Mesendoderm (in vitro differentiated cells): Measurements from ENCODE around the gene TIGD4. TPM values are rescaled to one million over a fixed set of nuclear protein-coding genes. Genes with fewer than 3 reads are reported as not detected.

Source experiments
- DNase-seq: peaks from one replicate; pipeline ENCODE4 v3.0.0; 2013
- H2AK5ac ChIP-seq: 2 replicates; pipeline ENCODE4 v1.6.1; 2013; ENCODE audit warnings: low read length, inconsistent platforms
- H2BK120ac ChIP-seq: 2 replicates; pipeline ENCODE4 v1.6.1; 2013; ENCODE audit warnings: low read depth, mild to moderate bottlenecking, low read length, moderate library complexity, mixed read lengths
- H2BK15ac ChIP-seq: replicated peaks from 2 replicates; pipeline ENCODE4 v1.6.1; 2013; ENCODE audit warnings: low read depth, mild to moderate bottlenecking, moderate library complexity
- H2BK5ac ChIP-seq: 2 replicates; pipeline ENCODE4 v1.6.1; 2013; ENCODE audit warnings: low read length, inconsistent platforms
- H3K18ac ChIP-seq: 2 replicates; pipeline ENCODE4 v1.6.1; 2013; ENCODE audit warnings: mild to moderate bottlenecking, low read length, mixed read lengths
- H3K23ac ChIP-seq: one replicate; pipeline ENCODE4 v1.6.1; 2013; ENCODE audit warnings: low read length
- H3K27ac ChIP-seq: 2 replicates; pipeline ENCODE4 v1.5.1; 2013; ENCODE audit warnings: low read depth, mild to moderate bottlenecking, inconsistent platforms, low read length, moderate library complexity
- H3K27me3 ChIP-seq: 2 replicates; pipeline ENCODE4 v1.6.1; 2013; ENCODE audit warnings: low read length, control low read depth, mild to moderate bottlenecking, inconsistent platforms; ENCODE audit not compliant: insufficient read depth, poor library complexity
- H3K36me3 ChIP-seq: 2 replicates; pipeline ENCODE4 v1.6.1; 2013; ENCODE audit warnings: low read length, inconsistent platforms; ENCODE audit not compliant: control insufficient read depth, insufficient read depth
- H3K4ac ChIP-seq: one replicate; pipeline ENCODE4 v1.6.1; 2013; ENCODE audit warnings: low read depth, mild to moderate bottlenecking, low read length, moderate library complexity
- H3K4me1 ChIP-seq: 2 replicates; pipeline ENCODE4 v1.6.1; 2013; ENCODE audit warnings: low read depth, low read length, inconsistent platforms; ENCODE audit not compliant: control insufficient read depth
- H3K4me2 ChIP-seq: 2 replicates; pipeline ENCODE4 v1.6.1; 2013; ENCODE audit warnings: low read length
- H3K4me3 ChIP-seq: 2 replicates; pipeline ENCODE4 v1.5.1; 2013; ENCODE audit warnings: mild to moderate bottlenecking, low read length
- H3K56ac ChIP-seq: one replicate; pipeline ENCODE4 v1.6.1; 2013; ENCODE audit warnings: low read length
- H3K79me1 ChIP-seq: 2 replicates; pipeline ENCODE4 v1.6.1; 2013; ENCODE audit warnings: low read length, inconsistent platforms
- H3K79me2 ChIP-seq: 2 replicates; pipeline ENCODE4 v1.6.1; 2013; ENCODE audit warnings: mild to moderate bottlenecking, low read length; ENCODE audit not compliant: control insufficient read depth, insufficient read depth
- H3K9ac ChIP-seq: 2 replicates; pipeline ENCODE4 v1.6.1; 2013; ENCODE audit warnings: low read length, inconsistent platforms
- H4K5ac ChIP-seq: one replicate; pipeline ENCODE4 v1.6.1; 2013; ENCODE audit warnings: low read length
- H4K8ac ChIP-seq: one replicate; pipeline ENCODE4 v1.6.1; 2013; ENCODE audit warnings: low read depth, mild to moderate bottlenecking, control low read depth, low read length, moderate library complexity
- WGBS: extraction: QIAGEN DNeasy Blood & Tissue Kit; methylation state at CpG from one replicate; pipeline ENCODE4 v1.1.7; 2013; ENCODE audit warnings: low lambda C conversion rate, missing lambda C conversion rate; ENCODE audit not compliant: insufficient coverage; ENCODE audit errors: extremely low coverage; 5-methylcytosine and 5-hydroxymethylcytosine counted together
- polyA plus RNA-seq, 2 experiments: library from polyadenylated mRNA; stranded (reverse); fragments of 200-250 nt; gene quantifications; one replicate each; pipeline ENCODE4 v1.2.3, GENCODE V29; 2013

Gene TIGD4
- 1.7 TPM for polyA plus RNA-seq (2013, experiment 1 of 2)
- 1.8 TPM for polyA plus RNA-seq (2013, experiment 2 of 2)

DNA sequence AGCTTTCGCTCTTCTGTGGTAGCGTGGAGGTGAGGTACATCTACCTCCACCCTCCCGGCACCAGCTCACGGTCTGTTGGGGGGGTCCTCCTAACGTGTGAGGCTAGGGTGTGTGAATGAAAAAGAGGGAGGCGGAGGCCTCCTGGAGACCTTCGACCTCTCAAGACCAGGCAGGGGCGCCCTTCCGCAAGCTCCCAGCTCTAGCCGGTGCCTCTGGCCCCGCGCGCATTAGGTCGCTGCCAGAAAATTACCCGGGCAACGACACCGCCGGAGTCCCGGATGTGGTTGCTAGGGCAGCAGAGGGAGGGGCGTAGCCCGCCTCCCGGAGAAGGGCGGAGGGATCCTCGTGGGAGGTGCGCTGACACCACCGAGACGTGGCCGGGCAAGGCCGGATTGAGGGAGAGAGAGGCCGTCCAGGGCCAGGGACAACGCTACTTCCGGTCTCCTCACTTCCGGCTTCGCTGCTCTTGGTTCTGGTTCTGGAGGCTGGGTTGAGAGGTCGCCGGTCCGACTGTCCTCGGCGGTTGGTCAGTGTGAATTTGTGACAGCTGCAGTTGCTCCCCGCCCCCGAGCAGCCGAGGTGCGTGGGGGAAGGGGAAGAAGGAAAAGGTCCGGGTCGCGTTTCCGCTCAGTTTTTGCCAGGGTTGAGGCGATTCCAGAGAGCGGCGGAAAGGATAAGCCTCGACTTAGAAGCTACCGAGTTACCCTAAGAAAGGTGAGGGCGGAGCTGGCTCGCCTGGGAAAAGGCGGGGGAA, at the start of gene TIGD4, which contains the start of gene ARFIP1:
Gene TIGD4, minus strand, starts transcription at position 218 of the 754 bp plus-strand sequence. CDS start 8,726 bp downstream, outside the sequence.
Gene ARFIP1, plus strand, starts transcription at position 442 of the 754 bp plus-strand sequence. CDS start 49,680 bp downstream, outside the sequence.
- H3K4me2 ChIP-seq: peak within 1 kb of the TSS; percentile 70
- no CpG with 5 or more reads among the region's 55 CpGs for WGBS

GRCh38 chr4:152828122-152828521, 48.6 kb upstream of the TIGD4 start:
- Histone ChIP-seq H3K23ac (no peak overlapping the region), H3K56ac (no peak overlapping the region), H2AK5ac (no peak overlapping the region), H3K4me1 (no peaks in the 10 kb centered on the region), H3K4me3 (no peak overlapping the region), H4K5ac (no peak overlapping the region), H3K79me2 (no peaks in the 10 kb centered on the region), H2BK120ac (no peak overlapping the region), H3K4ac (no peak overlapping the region), H3K79me1 (peaks cover 1% of the 10 kb centered on the region), H3K4me2 (no peak overlapping the region), H3K27ac (no peak overlapping the region), H3K9ac (no peak overlapping the region), H3K27me3 (no peaks in the 10 kb centered on the region), H3K18ac (no peak overlapping the region), H3K36me3 (no peaks in the 10 kb centered on the region), H2BK15ac (no peak overlapping the region), H4K8ac (no peak overlapping the region), H2BK5ac (no peak overlapping the region)
- no CpG with 5 or more reads among the region's 1 CpG for WGBS
- no peak for DNase-seq

More for the DNA sequence above, at the start of gene TIGD4, which contains the start of gene ARFIP1:
- Histone ChIP-seq H3K18ac (peak within 1 kb of the TSS; percentile 2), H3K36me3 (no peaks in the 10 kb centered on the region), H4K8ac (no peak within 1 kb of the TSS), H2BK5ac (peak within 1 kb of the TSS; percentile 55), H3K4me3 (peak within 1 kb of the TSS; percentile 96), H2BK15ac (no peak within 1 kb of the TSS), H3K79me1 (no peaks in the 10 kb centered on the region), H4K5ac (no peak within 1 kb of the TSS), H2AK5ac (no peak within 1 kb of the TSS), H3K9ac (peak within 1 kb of the TSS; percentile 94), H3K56ac (peak within 1 kb of the TSS; percentile 98), H3K4ac (peak within 1 kb of the TSS; percentile 78), H3K27ac (peak within 1 kb of the TSS; percentile 74), H3K79me2 (peaks cover 34% of the 10 kb centered on the region), H3K27me3 (no peaks in the 10 kb centered on the region), H3K23ac (no peak within 1 kb of the TSS), H2BK120ac (no peak within 1 kb of the TSS), H3K4me1 (peaks cover 8% of the 10 kb centered on the region)
- peak; percentile 99 for DNase-seq

DNA sequence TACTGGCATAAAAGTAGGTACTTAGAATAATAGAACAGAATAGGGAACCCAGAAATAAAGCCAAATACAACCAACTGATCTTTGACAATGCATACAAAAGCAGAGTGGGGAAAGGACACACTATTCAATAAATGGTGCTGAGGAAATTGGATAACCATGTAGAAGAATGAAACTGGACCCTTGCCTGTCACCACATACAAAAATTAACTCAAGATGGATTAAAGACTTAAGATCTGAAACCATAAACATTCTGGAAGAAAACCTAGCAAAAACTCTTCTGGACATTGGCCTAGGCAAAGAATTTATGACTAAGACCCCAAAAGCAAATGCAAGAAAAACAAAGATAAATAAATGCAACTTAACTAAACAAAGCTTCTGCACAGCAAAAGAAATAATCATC, 45.8 kb upstream of the TIGD4 start:
- no peaks in the 10 kb centered on the region for H3K36me3 ChIP-seq
- no peak overlapping the region for H3K4me2 ChIP-seq
- no peak overlapping the region for H3K18ac ChIP-seq
- no peak overlapping the region for H3K27ac ChIP-seq
- H3K27me3 ChIP-seq: no peaks in the 10 kb centered on the region
- H3K79me1 ChIP-seq: no peaks in the 10 kb centered on the region
- H4K8ac ChIP-seq: no peak overlapping the region
- H3K4me3 ChIP-seq: no peak overlapping the region
- H3K56ac ChIP-seq: no peak overlapping the region
- no peak overlapping the region for H2AK5ac ChIP-seq
- H4K5ac ChIP-seq: no peak overlapping the region
- H3K4ac ChIP-seq: no peak overlapping the region
- no peaks in the 10 kb centered on the region for H3K79me2 ChIP-seq
- H3K9ac ChIP-seq: no peak overlapping the region
- no peak overlapping the region for H3K23ac ChIP-seq
- H3K4me1 ChIP-seq: no peaks in the 10 kb centered on the region
- H2BK120ac ChIP-seq: no peak overlapping the region
- no peak for DNase-seq
- H2BK5ac ChIP-seq: no peak overlapping the region
- no peak overlapping the region for H2BK15ac ChIP-seq

DNA sequence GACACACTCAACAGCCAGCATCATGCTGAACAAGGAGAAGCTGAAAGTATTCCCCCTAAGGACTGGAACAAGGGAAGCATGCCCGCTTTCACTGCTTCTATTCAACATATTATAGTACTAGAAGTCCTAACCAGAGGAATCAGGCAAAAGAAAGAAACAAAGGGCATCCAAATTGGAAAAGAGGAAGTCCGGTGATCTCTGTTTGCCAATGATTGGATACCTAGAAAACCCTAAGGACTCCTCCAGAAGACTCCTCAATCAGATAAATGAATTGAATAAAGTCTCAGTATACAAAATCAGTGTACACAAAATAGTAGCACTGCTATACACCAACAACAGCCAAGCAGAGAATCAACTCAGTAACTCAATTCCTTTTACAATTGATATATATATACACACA, 45.0 kb upstream of the TIGD4 start:
- no peak overlapping the region for H4K5ac ChIP-seq
- H3K79me2 ChIP-seq: no peaks in the 10 kb centered on the region
- H3K79me1 ChIP-seq: no peaks in the 10 kb centered on the region
- no peak for DNase-seq
- no peak overlapping the region for H2AK5ac ChIP-seq
- H3K27me3 ChIP-seq: no peaks in the 10 kb centered on the region
- H3K56ac ChIP-seq: no peak overlapping the region
- H3K9ac ChIP-seq: no peak overlapping the region
- H2BK120ac ChIP-seq: no peak overlapping the region
- no CpG with 5 or more reads among the region's 2 CpGs for WGBS
- H3K4me1 ChIP-seq: no peaks in the 10 kb centered on the region
- H3K18ac ChIP-seq: no peak overlapping the region
- no peak overlapping the region for H4K8ac ChIP-seq
- H3K36me3 ChIP-seq: no peaks in the 10 kb centered on the region
- H3K4ac ChIP-seq: no peak overlapping the region
- no peak overlapping the region for H2BK15ac ChIP-seq
- no peak overlapping the region for H3K27ac ChIP-seq
- no peak overlapping the region for H3K23ac ChIP-seq
- H3K4me3 ChIP-seq: no peak overlapping the region
- no peak overlapping the region for H3K4me2 ChIP-seq
- H2BK5ac ChIP-seq: no peak overlapping the region

- no peaks in the 10 kb centered on the region for H3K27me3 ChIP-seq
- H3K56ac ChIP-seq: no peak overlapping the region
- H3K79me2 ChIP-seq: no peaks in the 10 kb centered on the region
- no CpG with 5 or more reads among the region's 1 CpG for WGBS
- no peak overlapping the region for H2BK15ac ChIP-seq
- no peak overlapping the region for H3K9ac ChIP-seq
- no peak overlapping the region for H4K8ac ChIP-seq
- H3K27ac ChIP-seq: no peak overlapping the region
- no peak overlapping the region for H2AK5ac ChIP-seq
- no peak overlapping the region for H3K4me2 ChIP-seq
- H3K36me3 ChIP-seq: no peaks in the 10 kb centered on the region
- DNase-seq: no peak
- no peaks in the 10 kb centered on the region for H3K4me1 ChIP-seq
- H3K79me1 ChIP-seq: peaks cover 5% of the 10 kb centered on the region
- no peak overlapping the region for H3K18ac ChIP-seq
- no peak overlapping the region for H3K4me3 ChIP-seq
- no peak overlapping the region for H3K4ac ChIP-seq
- H3K23ac ChIP-seq: no peak overlapping the region
- no peak overlapping the region for H4K5ac ChIP-seq
- H2BK5ac ChIP-seq: no peak overlapping the region
- no peak overlapping the region for H2BK120ac ChIP-seq
Observed at GRCh38 chr4:152822323-152822722, 42.8 kb upstream of the TIGD4 start.
